Measurements from ENCODE around the gene SLC44A1. TPM values are rescaled to one million over a fixed set of nuclear protein-coding genes. Genes with fewer than 3 reads are reported as not detected.

SLC44A1 gene
- total and polyA plus RNA-seq, 12 donors = 6.1 to 29.0 (median 17.8) TPM

DNA sequence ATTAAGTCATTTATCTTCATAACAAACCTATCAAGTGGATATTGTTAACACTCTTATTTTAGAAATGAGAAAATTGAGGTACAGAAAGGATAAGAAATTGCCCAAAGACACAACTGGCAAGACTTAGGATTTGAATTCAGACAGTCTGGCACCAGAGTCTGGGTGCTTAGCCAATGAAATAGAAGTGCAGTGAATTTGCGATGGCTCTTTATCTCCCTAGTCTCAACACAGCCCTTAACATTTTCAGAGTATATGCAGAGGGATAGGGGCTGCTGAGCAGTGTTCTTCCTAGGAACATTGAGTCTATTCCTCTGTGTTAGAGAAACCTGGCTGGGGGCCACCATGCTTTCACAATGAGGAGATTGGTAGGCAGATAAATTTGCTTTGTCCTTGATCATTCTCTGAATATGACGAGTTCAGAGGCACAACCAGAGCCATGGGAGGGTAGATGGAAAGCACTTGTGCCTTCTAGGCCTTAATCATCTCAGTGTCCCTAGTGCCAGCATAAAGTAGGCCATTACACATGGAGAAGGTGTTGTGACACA is 197.2 kb downstream of the SLC44A1 start:
- Histone ChIP-seq H3K4me3 (no peak overlapping the region), H3K4me1 (peaks cover 0 to 47% (median 16%) of the 10 kb centered on the region in 9 donors), H3K27ac (peak overlapping the region in 2 of 10 donors; percentile 1 to 9), H3K27me3 (no peaks in the 10 kb centered on the region), H3K9me3 (no peaks in the 10 kb centered on the region), H3K36me3 (no peaks in the 10 kb centered on the region)
- 33 to 39% methylated on average over 2 of the region's 2 CpGs for WGBS, 2 donors
- ATAC-seq (peak in 1 of 8 donors; percentile 19), DNase-seq (no peak)
- intact Hi-C loops (cut with DNase I) = loop anchor here in 1 of 10 donors (10.0 kb wide), 1 partner anchor 253 kb away; the partner anchor contains the start of gene TMEM38B
- TF ChIP-seq, protein P1, sequence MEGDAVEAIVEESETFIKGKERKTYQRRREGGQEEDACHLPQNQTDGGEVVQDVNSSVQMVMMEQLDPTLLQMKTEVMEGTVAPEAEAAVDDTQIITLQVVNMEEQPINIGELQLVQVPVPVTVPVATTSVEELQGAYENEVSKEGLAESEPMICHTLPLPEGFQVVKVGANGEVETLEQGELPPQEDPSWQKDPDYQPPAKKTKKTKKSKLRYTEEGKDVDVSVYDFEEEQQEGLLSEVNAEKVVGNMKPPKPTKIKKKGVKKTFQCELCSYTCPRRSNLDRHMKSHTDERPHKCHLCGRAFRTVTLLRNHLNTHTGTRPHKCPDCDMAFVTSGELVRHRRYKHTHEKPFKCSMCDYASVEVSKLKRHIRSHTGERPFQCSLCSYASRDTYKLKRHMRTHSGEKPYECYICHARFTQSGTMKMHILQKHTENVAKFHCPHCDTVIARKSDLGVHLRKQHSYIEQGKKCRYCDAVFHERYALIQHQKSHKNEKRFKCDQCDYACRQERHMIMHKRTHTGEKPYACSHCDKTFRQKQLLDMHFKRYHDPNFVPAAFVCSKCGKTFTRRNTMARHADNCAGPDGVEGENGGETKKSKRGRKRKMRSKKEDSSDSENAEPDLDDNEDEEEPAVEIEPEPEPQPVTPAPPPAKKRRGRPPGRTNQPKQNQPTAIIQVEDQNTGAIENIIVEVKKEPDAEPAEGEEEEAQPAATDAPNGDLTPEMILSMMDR (IDR thresholded peaks at IDR 0.05) = no peak

DNA sequence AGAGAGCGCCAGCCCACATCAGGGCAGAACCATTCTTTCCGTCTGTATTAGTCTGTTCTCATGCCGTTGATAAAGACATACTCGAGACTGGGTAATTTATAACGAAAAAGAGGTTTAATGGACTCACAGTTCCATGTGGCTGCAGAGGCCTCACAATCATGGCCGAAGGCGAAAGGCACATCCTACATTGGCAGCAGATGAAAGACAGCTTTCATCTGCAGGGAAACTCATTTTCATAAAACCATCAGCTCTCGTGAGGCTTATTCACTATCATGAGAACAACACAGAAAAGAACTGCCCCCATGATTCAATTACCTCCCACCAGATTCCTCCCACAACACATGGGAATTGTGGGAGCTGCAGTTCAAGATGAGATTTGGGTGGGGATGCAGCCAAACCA is 198.7 kb downstream of the SLC44A1 start:
- Histone ChIP-seq H3K27me3 (no peaks in the 10 kb centered on the region), H3K4me1 (peaks cover 0 to 52% (median 18%) of the 10 kb centered on the region in 9 donors), H3K27ac (no peak overlapping the region), H3K9me3 (no peaks in the 10 kb centered on the region), H3K36me3 (no peaks in the 10 kb centered on the region), H3K4me3 (no peak overlapping the region)
- ATAC-seq = no peak
- WGBS, 2 donors = 90 to 92% methylated on average over 8 of the region's 8 CpGs
- DNase-seq = no peak
- TF ChIP-seq, protein P1 (IDR thresholded peaks at IDR 0.05) = no peak
- intact Hi-C loops (cut with DNase I) = loop anchor here in 1 of 10 donors (10.0 kb wide), 1 partner anchor 252 kb away; the partner anchor contains the start of gene TMEM38B

DNA sequence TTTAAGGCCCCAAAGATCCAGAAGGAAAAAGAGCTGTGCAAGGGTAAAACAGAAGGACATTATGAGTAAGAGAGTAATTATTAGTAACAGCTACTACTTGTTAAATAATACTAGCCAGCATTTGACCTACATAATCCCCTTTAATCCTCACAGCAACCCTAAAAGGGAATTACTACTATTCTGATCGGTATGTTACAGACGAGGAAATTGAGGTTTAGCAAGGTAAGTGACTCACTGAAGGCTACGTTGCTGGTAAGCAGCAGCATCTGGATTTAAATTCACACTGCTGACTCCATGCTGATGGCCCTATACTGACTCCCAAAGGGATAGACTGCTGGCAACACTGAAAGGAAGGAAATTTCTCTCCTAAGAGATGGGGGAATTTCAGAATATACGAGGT is 199.7 kb downstream of the SLC44A1 start:
- Histone ChIP-seq H3K4me3 (no peak overlapping the region), H3K27ac (peak overlapping the region in 4 of 10 donors; percentile 30 to 75 (median 44)), H3K9me3 (no peaks in the 10 kb centered on the region), H3K36me3 (no peaks in the 10 kb centered on the region), H3K4me1 (peaks cover 0 to 48% (median 18%) of the 10 kb centered on the region in 9 donors), H3K27me3 (no peaks in the 10 kb centered on the region)
- WGBS, 2 donors = 57 to 65% methylated on average over 4 of the region's 4 CpGs
- ATAC-seq (no peak), DNase-seq (no peak)
- intact Hi-C loops (cut with DNase I) = loop anchor here in 1 of 10 donors (10.0 kb wide), 1 partner anchor 251 kb away; the partner anchor contains the start of gene TMEM38B
- TF ChIP-seq, protein P1 (IDR thresholded peaks at IDR 0.05) = no peak

DNA sequence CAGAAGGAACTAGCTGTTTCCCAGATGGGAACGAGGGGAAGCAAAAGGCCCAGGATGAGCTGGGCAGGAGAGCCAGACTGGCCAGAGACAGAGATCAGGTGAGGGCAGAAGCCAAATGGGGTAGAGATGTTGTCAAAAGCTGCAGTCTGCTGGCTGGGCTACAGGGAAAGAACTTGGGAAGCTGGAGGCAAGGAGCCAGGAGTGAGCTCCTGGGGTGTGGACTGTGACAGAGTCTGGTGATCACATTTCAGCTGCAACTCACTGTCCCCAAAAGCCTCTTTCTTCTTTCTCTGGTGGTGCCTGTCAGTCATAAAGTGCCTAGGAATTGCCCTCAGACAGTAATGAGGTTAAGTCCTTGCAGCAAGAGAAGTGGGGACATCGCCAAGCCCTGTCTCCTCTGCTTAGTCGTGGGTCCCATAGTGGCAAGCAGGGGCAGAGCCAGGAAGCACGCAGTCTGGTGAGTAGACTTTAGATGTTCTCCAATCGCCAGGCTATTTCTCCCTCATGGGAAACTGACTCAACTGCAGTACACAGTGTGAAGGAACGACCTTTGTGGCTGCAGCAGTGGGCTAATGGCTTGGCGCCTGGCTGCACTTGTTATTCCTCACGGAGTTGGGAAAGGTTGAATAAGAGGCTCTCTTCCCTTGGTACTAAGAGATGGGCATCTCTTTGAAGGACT is 200.9 kb downstream of the SLC44A1 start:
- H3K27ac ChIP-seq = peak overlapping the region in 6 of 10 donors; percentile 15 to 75 (median 34)
- WGBS, 2 donors = 76 to 78% methylated on average over 8 of the region's 8 CpGs
- H3K4me3 ChIP-seq = no peak overlapping the region
- no peaks in the 10 kb centered on the region for H3K9me3 ChIP-seq
- peak; percentile 21 to 24 for DNase-seq
- TF ChIP-seq, protein P1 (IDR thresholded peaks at IDR 0.05) = no peak
- intact Hi-C loops (cut with DNase I) = loop anchor here in 1 of 10 donors (10.0 kb wide), 1 partner anchor 249 kb away; the partner anchor contains the start of gene TMEM38B
- ATAC-seq = peak in 1 of 8 donors; percentile 6
- H3K36me3 ChIP-seq = no peaks in the 10 kb centered on the region
- peaks cover 0 to 49% (median 22%) of the 10 kb centered on the region in 9 donors for H3K4me1 ChIP-seq
- H3K27me3 ChIP-seq = no peaks in the 10 kb centered on the region
